Measurements from ENCODE around the gene CYP26B1.

The CYP26B1 gene

DNA sequence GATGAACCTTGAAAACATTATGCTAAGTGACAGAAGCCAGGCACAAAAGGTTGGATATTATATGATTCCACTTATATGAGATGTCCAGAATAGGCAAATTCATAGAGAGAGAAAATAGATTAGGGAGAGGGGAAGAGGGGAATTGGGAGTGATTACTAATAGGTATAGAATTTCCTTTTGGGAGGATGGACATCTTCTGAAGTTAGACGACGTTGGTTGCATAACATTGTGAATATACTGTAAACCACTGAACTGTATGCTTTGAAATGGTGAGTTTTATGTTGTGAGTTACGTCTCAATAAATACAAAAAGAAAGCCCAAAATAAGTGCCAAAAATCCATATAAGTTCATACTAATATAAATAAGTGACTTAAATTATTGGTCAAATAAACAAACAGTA, 18.6 kb upstream of the CYP26B1 start:
- no peaks in the 10 kb centered on the region for H3K36me3 Mint-ChIP-seq (ENCODE audit: insufficient read depth)
- DNase-seq (no peak), ATAC-seq (replicated peaks) (no peak)
- H3K4me3 Mint-ChIP-seq, result no peak overlapping the region
- no peaks in the 10 kb centered on the region for H3K9me3 Mint-ChIP-seq
- no peak overlapping the region for H3K27ac Mint-ChIP-seq
- peaks cover 12 to 14% of the 10 kb centered on the region in 2 donors for H3K27me3 Mint-ChIP-seq
- no peaks in the 10 kb centered on the region for H3K4me1 Mint-ChIP-seq (ENCODE audit: low read depth in 2 of 2)

DNA sequence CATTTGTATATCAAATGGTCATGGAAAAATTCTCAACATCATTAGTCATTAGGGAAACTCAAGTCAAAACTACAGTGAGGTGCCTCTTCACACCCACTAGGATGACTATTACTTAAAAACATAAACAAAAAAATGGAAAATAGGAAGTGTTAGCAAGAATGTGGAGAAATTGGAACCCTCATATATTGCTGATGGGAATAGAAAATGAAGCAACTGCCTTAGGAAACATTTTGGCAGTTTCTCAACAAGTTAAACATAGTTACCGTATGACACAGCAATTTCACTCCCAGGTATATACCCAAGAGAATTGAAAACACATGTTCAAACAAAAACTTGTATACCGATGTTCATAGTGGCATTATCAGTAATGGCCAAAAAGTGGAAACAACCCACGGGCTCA, 18.1 kb upstream of the CYP26B1 start:
- no peak for ATAC-seq (replicated peaks)
- H3K4me3 Mint-ChIP-seq, result no peak overlapping the region
- peaks cover 15 to 19% of the 10 kb centered on the region in 2 donors for H3K27me3 Mint-ChIP-seq
- no peaks in the 10 kb centered on the region for H3K4me1 Mint-ChIP-seq (ENCODE audit: low read depth in 2 of 2)
- no peaks in the 10 kb centered on the region for H3K9me3 Mint-ChIP-seq
- DNase-seq, result no peak
- no peak overlapping the region for H3K27ac Mint-ChIP-seq
- no peaks in the 10 kb centered on the region for H3K36me3 Mint-ChIP-seq (ENCODE audit: insufficient read depth)

DNA sequence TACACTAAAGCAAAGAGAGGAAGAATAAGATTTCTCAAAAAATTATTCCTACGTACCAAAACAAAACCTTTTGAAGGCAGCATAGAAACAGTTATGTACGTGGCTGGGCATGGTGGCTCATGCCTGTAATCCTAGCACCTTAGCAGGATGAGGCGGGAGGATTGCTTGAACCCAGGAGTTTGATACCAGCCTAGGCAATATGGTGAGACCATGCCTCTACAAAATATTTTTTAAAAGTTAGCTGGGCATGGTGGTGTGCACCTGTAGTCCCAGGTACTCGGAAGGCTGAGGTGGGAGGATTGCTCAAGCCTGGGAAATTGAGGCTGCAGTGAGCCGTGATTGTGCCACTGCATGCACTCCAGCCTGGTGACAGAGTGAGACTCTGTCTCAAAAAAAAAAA, 14.9 kb upstream of the CYP26B1 start:
- no peak for ATAC-seq (replicated peaks)
- Mint-ChIP-seq H3K27me3 (peaks cover 27 to 51% of the 10 kb centered on the region in 2 donors), H3K27ac (no peak overlapping the region), H3K4me3 (no peak overlapping the region), H3K36me3 (ENCODE audit: insufficient read depth) (no peaks in the 10 kb centered on the region), H3K9me3 (no peaks in the 10 kb centered on the region), H3K4me1 (ENCODE audit: low read depth in 2 of 2) (no peaks in the 10 kb centered on the region)
- DNase-seq, result no peak

DNA sequence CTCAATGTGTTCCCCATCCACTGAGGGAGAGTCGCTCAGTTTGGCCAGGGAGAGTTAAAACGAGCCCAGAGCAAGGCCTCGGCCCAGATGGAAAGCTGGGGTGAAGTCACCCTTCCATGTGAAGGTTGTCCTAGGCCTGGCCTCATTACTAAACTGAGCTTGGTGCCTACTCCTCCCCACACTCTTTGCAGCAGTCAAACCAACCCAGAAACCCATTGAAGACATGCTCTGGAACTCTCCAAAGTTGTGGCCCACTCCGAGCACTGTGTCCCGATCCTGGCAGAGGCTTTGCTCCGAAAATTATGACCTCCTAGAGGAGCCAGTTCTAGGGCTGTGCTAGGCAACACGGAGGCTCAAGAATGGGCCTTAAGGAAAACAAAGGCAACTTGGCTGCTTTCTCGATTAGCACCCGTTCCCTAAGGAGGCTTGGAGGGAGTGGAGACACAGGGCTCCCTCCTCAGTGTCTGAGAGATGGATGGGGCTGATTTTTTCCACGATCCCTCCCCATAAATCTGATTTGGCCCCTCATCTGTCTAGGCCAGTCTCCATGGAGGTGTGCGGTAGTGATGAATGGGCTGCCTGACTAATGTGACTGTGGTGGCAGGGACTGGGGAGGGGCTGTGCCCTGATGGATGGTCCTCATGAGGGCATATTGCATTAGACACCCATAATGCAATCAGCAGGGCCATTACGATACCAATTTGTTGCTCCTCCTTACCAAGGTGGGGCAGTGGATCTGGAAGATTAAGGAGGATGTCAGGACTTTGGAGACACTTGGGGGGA, 11.7 kb upstream of the CYP26B1 start:
- no peak for DNase-seq
- H3K9me3 Mint-ChIP-seq, result no peaks in the 10 kb centered on the region
- no peaks in the 10 kb centered on the region for H3K36me3 Mint-ChIP-seq (ENCODE audit: insufficient read depth)
- H3K27me3 Mint-ChIP-seq, result peaks cover 47 to 82% of the 10 kb centered on the region in 2 donors
- no peak for ATAC-seq (replicated peaks)
- no peak overlapping the region for H3K4me3 Mint-ChIP-seq
- H3K27ac Mint-ChIP-seq, result no peak overlapping the region
- no peaks in the 10 kb centered on the region for H3K4me1 Mint-ChIP-seq (ENCODE audit: low read depth in 2 of 2)

DNA sequence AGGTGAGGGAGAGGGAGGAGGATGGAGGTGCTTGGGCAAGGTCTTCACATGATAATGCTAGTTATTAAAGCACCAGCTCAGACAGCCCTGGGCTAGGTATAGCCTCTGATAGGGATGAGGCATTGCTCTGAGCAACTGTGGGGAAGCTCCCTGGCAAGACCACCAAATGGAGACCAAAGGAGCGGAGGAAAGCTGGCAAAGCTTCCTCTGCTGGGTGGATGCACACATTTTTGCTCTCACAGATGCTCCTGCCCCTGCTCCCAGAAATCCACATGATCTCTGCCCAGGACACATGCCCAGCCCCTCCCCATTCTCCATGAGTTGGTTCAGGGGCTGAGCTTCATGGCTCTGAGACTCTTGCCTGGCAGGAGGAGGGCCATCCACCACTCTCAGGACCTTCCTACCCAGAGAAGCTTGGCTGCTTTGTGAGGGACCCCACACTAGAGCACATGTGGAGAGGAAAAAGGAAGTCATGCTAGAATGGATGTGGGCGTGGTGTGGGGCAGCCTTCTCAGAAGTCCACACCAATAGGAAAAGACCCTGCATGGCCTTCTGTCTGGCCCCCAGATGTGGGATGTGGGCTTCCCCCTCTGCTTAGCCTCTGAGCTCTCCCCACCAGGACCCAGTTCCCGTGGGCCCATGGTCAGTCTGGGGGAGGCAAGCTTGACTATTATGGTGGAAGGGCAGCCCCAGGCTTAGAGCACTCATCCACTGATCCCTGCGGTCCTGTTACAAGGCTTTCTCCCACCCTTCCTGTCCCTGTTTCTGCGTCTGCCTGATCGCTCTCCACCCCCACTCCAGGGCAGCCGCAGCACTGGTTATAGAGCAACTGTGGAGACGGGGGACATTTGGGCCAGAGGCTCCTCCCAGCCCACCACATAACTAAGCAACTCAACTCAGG, 10.5 kb upstream of the CYP26B1 start:
- no peak overlapping the region for H3K4me3 Mint-ChIP-seq
- DNase-seq, result no peak
- H3K36me3 Mint-ChIP-seq (ENCODE audit: insufficient read depth), result no peaks in the 10 kb centered on the region
- no peak for ATAC-seq (replicated peaks)
- peaks cover 52 to 95% of the 10 kb centered on the region in 2 donors for H3K27me3 Mint-ChIP-seq
- H3K4me1 Mint-ChIP-seq (ENCODE audit: low read depth in 2 of 2), result no peaks in the 10 kb centered on the region
- no peaks in the 10 kb centered on the region for H3K9me3 Mint-ChIP-seq
- H3K27ac Mint-ChIP-seq, result no peak overlapping the region

DNA sequence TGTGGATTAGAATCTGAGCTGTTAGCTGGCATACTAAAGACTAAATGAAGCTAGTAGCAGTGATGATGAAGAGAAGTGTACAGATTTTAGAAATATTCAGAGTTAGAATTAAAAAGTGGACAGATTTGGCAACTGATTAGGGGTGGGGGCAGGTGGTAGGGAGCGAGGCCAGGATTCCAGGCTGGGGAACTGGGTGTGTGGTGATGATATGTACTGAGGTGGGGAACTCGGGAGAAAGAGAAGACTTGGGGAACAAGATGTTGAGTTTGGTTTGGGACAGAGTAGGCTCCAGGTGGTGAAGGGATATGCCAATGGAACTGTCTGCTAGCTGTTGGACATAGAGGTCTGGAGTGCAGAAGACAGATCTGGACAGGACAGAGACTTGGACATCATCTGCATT, 9.2 kb upstream of the CYP26B1 start:
- H3K36me3 Mint-ChIP-seq (ENCODE audit: insufficient read depth), result no peaks in the 10 kb centered on the region
- DNase-seq (no peak), ATAC-seq (replicated peaks) (no peak)
- H3K4me1 Mint-ChIP-seq (ENCODE audit: low read depth in 2 of 2), result no peaks in the 10 kb centered on the region
- no peak overlapping the region for H3K4me3 Mint-ChIP-seq
- no peak overlapping the region for H3K27ac Mint-ChIP-seq
- peaks cover 49 to 100% of the 10 kb centered on the region in 2 donors for H3K27me3 Mint-ChIP-seq
- no peaks in the 10 kb centered on the region for H3K9me3 Mint-ChIP-seq

DNA sequence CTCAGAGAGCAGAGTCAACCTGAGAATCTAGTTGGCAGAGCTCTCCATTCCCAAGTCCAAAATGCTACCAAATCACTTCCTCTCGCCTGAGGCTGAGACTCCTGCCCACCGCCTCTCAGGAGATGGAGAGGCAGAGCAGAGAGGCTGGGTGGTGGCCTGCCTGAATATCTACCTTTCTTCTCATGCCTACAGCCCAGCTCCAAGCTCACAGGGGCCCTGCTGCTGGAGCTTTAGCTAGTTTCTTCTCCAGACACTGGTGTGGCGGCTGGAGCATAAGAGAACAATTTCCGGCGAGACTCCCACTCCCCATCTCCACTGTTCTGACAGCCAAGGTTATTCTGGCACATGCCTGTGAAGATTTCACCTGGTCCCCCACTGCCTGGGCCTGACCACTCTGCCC, 8.1 kb upstream of the CYP26B1 start:
- H3K4me3 Mint-ChIP-seq, result no peak overlapping the region
- H3K27me3 Mint-ChIP-seq, result peaks cover 53 to 100% of the 10 kb centered on the region in 2 donors

DNA sequence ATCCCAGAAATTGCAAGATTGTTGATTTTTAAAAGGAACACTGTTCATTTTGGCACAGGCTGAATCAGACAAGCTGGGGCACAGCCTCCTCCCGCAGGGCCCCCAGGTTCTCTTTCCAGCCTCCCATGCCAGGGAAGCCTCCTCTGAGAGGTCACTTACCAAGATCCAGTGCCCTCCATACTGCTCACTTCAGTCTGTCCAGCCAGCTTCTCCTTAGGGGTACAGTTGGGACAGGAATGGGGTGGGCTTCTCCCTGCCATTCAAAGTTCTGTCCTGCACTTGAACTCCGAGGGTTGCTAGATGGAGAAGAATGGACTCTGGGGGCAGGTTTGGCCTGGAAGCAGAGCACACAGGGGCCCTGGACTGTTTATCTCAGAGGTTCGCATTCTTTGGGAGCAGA, 7.5 kb upstream of the CYP26B1 start:
- no peaks in the 10 kb centered on the region for H3K9me3 Mint-ChIP-seq
- no peak for ATAC-seq (replicated peaks)
- H3K4me1 Mint-ChIP-seq (ENCODE audit: low read depth in 2 of 2), result peaks cover 2 to 3% of the 10 kb centered on the region in 2 donors
- H3K27me3 Mint-ChIP-seq, result peaks cover 54 to 100% of the 10 kb centered on the region in 2 donors
- no peak overlapping the region for H3K4me3 Mint-ChIP-seq
- H3K36me3 Mint-ChIP-seq (ENCODE audit: insufficient read depth), result no peaks in the 10 kb centered on the region
- DNase-seq, result no peak
- H3K27ac Mint-ChIP-seq, result no peak overlapping the region

More for the DNA sequence above, 8.1 kb upstream of the CYP26B1 start:
- no peaks in the 10 kb centered on the region for H3K4me1 Mint-ChIP-seq (ENCODE audit: low read depth in 2 of 2)
- DNase-seq, result no peak
- no peak overlapping the region for H3K27ac Mint-ChIP-seq
- no peaks in the 10 kb centered on the region for H3K36me3 Mint-ChIP-seq (ENCODE audit: insufficient read depth)
- no peak for ATAC-seq (replicated peaks)
- no peaks in the 10 kb centered on the region for H3K9me3 Mint-ChIP-seq

DNA sequence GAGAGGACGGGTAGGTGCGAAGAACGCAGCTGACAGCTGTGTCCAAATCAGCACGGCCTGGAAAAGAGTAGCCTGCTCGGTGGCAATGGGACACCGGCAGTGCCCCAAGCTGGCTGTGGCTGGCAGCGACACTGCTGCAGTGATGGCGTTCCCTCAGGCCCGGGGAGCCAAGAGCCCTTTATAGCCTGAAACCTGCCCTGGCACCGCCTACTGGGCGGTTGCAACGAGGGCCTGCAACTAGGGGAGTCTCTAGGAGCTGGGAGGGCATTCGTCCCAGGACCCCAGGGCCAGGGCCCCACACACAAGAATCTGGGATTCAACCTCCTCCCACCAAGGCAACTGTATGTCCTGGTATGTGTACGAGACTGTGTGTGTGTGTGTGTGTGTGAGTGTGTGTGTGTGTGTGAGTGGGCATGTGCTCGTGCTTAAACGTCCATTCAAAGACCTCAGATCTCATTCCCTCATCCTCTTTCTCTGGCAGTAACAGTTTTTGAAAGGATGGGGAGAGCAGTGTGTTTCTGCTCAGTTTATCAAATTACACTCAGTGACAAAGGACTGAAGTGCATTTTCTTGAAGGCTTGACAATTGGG, 6.8 kb upstream of the CYP26B1 start:
- no peak overlapping the region for H3K27ac Mint-ChIP-seq
- ATAC-seq (replicated peaks) (no peak), DNase-seq (no peak)
- H3K9me3 Mint-ChIP-seq, result no peaks in the 10 kb centered on the region
- peaks cover 9 to 10% of the 10 kb centered on the region in 2 donors for H3K4me1 Mint-ChIP-seq (ENCODE audit: low read depth in 2 of 2)
- no peak overlapping the region for H3K4me3 Mint-ChIP-seq
- no peaks in the 10 kb centered on the region for H3K36me3 Mint-ChIP-seq (ENCODE audit: insufficient read depth)
- peaks cover 54 to 100% of the 10 kb centered on the region in 2 donors for H3K27me3 Mint-ChIP-seq

DNA sequence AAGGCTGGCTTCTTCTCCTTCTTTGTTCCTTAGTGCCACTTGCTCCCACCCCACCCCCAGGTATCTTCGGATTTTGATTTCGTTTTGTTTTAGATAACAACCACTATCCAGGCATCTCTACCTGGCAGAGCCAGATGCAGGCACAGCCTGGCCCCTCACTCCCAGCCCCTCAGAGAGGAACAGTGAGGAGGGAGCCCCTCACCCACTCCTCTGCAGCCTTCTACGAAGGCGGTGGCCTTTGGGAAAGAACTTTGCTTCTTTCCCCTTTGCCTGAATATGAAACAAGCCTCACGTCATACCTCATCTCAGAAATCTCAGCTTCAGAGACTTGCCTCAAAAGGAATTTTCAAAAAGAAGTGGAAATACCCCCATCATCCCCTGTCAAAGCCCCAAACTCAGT, 6.3 kb upstream of the CYP26B1 start:
- H3K36me3 Mint-ChIP-seq (ENCODE audit: insufficient read depth), result no peaks in the 10 kb centered on the region
- no peak for ATAC-seq (replicated peaks)
- H3K27ac Mint-ChIP-seq, result no peak overlapping the region
- no peaks in the 10 kb centered on the region for H3K9me3 Mint-ChIP-seq
- peaks cover 14 to 15% of the 10 kb centered on the region in 2 donors for H3K4me1 Mint-ChIP-seq (ENCODE audit: low read depth in 2 of 2)
- H3K4me3 Mint-ChIP-seq, result no peak overlapping the region
- DNase-seq, result no peak
- H3K27me3 Mint-ChIP-seq, result peaks cover 59 to 100% of the 10 kb centered on the region in 2 donors

DNA sequence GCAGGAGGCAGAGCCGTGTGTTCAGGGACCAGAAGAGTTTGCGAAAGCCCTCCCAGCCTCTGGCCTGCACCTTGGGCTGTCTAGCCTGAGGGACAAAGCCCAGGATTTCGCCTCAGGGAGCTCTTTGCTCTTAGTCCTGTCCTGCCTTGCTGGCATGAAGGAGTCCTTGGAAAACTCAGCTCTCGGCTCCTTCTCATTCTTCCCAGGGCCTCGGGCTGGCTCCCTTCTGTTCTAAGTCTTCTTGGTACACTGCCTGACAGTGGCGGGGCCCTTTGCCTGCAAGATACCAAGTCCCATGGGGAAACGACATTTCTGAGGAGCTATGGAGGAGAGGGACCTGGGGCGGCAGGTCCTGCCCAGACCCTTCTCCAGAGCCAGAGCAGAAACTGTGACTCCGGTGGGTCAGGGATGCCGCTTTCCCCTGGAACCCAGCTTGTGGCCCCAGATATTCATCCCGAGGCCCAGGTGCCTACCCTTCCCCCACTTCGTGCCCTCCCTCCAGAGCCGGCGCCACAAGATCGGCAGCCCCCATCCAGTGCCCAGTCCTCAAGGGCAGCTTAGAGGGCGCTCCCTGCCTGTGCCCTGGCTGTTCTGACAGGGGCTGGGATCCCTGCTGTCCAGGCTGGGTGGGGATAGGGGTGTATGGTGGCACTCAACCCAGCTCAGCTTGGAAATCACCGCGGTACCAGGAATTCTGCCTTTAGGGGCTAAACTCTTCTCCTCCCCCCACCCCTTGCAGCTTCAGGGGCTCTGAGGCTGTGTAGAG, 5.5 kb upstream of the CYP26B1 start:
- peaks cover 17% of the 10 kb centered on the region in 2 donors for H3K4me1 Mint-ChIP-seq (ENCODE audit: low read depth in 2 of 2)
- H3K27ac Mint-ChIP-seq, result no peak overlapping the region
- no peaks in the 10 kb centered on the region for H3K9me3 Mint-ChIP-seq
- no peak for ATAC-seq (replicated peaks)
- no peak for DNase-seq
- no peaks in the 10 kb centered on the region for H3K36me3 Mint-ChIP-seq (ENCODE audit: insufficient read depth)
- no peak overlapping the region for H3K4me3 Mint-ChIP-seq
- peaks cover 65 to 100% of the 10 kb centered on the region in 2 donors for H3K27me3 Mint-ChIP-seq

DNA sequence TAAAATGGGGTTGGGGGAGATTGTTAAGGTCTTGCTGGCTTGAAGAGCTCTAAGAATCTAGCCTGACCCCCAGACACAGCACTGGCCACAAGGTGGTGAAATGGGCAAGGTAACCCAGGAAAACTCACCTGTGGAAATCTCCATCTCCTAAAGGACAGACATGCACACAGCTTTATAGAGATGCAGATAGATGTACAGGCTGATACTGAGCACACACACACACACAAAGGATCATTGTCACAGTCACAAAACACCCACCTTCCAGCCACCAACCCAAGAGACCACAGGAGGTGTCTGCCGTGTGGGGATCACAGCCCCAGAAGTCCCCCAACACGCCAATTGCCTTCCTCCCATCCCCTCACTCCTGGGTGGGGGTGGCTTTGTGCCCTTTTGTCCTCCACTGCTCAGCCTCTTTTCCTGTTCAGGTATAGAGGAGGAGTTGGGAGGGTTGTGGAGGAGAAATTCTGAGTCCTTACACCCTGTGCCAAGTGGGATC, 3.2 kb upstream of the CYP26B1 start:
- no peaks in the 10 kb centered on the region for H3K36me3 Mint-ChIP-seq (ENCODE audit: insufficient read depth)
- no peak overlapping the region for H3K27ac Mint-ChIP-seq
- peaks cover 22 to 24% of the 10 kb centered on the region in 2 donors for H3K4me1 Mint-ChIP-seq (ENCODE audit: low read depth in 2 of 2)
- H3K27me3 Mint-ChIP-seq, result peaks cover 72 to 100% of the 10 kb centered on the region in 2 donors
- no peak for ATAC-seq (replicated peaks)
- H3K4me3 Mint-ChIP-seq, result no peak overlapping the region
- no peaks in the 10 kb centered on the region for H3K9me3 Mint-ChIP-seq
- no peak for DNase-seq
